GM12874 (cell line): ENCODE measurements around the gene NFIL3.

Source experiments
- CTCF ChIP-seq: IDR thresholded peaks from 2 replicates; pipeline ENCODE4 v1.5.1; 2011; ENCODE audit warnings: low read depth, mild to moderate bottlenecking, control low read depth, low read length, moderate library complexity; ENCODE audit not compliant: insufficient read depth

Gene NFIL3

GRCh38 chr9:91443321-91443993 is 19.8 kb upstream of the NFIL3 start:
- no peak for TF ChIP-seq CTCF

DNA sequence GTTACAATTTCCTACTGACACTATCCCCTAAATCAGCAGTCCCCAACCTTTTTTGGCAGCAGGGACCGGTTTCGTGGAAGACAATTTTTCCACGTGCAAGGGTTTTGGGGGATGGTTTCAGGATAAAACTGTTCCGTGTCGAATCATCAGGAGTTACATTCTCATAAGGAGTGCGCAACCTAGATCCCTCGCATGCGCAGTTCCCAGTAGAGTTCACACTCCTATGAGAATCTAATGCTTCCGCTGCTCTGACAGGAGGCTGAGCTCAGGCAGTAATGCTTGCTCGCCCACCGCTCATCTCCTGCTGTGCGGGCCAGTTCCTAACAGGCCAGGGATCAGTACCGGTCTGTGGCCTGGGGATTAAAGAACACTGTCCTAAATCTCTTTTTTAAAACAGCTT is 13.2 kb upstream of the NFIL3 start:
- TF ChIP-seq CTCF: no peak

DNA sequence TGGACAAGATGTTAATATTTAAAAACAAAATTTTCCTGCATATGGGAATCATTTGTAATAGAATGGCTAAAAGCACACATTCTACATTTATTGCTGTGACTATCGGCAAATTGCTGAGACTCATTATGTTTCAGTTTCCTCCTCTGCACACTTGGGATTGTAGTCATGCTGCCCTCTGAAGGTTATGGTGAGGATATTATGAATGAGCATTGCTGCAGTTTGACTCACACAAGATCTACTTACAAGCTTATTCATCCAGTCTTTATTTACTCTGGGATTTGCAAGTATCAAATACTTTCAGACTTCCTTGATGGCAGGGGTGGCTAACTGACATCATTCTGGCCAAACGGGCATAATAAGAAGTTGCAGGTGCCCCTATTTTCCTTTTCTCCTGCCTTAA is 9.5 kb upstream of the NFIL3 start:
- peak; percentile 29; the same call in 1 of the 2 replicates for TF ChIP-seq CTCF

GRCh38 chr9:91431485-91431884 is 7.9 kb upstream of the NFIL3 start:
- TF ChIP-seq CTCF: no peak

DNA sequence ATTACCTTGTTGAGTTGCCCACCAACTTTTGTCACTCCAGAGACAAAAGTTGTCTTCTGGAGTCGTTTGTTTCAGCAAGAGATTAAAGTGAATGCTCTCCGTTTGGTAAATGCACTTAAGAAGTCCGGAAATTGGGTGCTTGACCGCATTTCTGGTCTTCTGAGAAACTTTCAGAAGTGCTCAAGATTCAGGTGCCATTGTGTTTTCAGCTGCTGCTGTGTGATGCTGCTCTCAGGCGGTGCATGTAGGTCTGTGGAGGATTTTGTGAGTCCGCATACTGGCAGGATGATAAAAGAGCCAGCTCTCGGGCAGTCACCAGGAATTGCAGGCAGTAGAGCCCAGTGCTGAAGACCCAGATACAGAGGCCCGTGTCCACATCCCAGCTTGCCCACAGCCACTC is 5.9 kb upstream of the NFIL3 start:
- no peak for TF ChIP-seq CTCF

- TF ChIP-seq CTCF: no peak
Observed at GRCh38 chr9:91428927-91429351, 5.3 kb upstream of the NFIL3 start.

GRCh38 chr9:91428436-91428835 is 4.8 kb upstream of the NFIL3 start:
- no peak for TF ChIP-seq CTCF
